KMS-11 (cell line): ENCODE data around the gene POLL.

Experiments used
- H2AFZ ChIP-seq: fragments of 200-600 bp; sonication (generic); 2 replicates; pipeline ENCODE4 v1.6.1; 2016; ENCODE audit warnings: antibody characterized with exemption, mixed run types, low read depth
- H3K27ac ChIP-seq: fragments of 200-600 bp; sonication (generic); 2 replicates; pipeline ENCODE4 v1.6.1; 2016; ENCODE audit warnings: mild to moderate bottlenecking, mixed run types
- H3K27me3 ChIP-seq: fragments of 200-600 bp; sonication (generic); 2 replicates; pipeline ENCODE4 v1.6.1; 2017; ENCODE audit warnings: mild to moderate bottlenecking, low read depth, mixed run types, moderate library complexity; ENCODE audit not compliant: insufficient read depth
- H3K36me3 ChIP-seq: fragments of 200-600 bp; sonication (generic); 2 replicates; pipeline ENCODE4 v1.6.1; 2017; ENCODE audit warnings: mild to moderate bottlenecking, mixed run types; ENCODE audit not compliant: insufficient read depth
- H3K4me1 ChIP-seq: fragments of 200-600 bp; sonication (generic); 2 replicates; pipeline ENCODE4 v1.6.1; 2016; ENCODE audit warnings: mild to moderate bottlenecking, low read depth, mixed run types; ENCODE audit not compliant: poor library complexity, severe bottlenecking
- H3K4me2 ChIP-seq: fragments of 200-600 bp; sonication (generic); 2 replicates; pipeline ENCODE4 v1.7.0; 2016; ENCODE audit warnings: mild to moderate bottlenecking, mixed run types
- H3K4me3 ChIP-seq: fragments of 200-600 bp; sonication (generic); IDR thresholded peaks from 2 replicates; pipeline ENCODE4 v1.6.1; 2017; ENCODE audit warnings: low read depth, low read length, mixed read lengths; ENCODE audit not compliant: insufficient read depth
- H3K79me2 ChIP-seq: fragments of 200-600 bp; sonication (generic); 2 replicates; pipeline ENCODE4 v1.6.1; 2016; ENCODE audit warnings: low read depth, mixed run types; ENCODE audit not compliant: insufficient read depth
- H3K9ac ChIP-seq: fragments of 200-600 bp; sonication (generic); 2 replicates; pipeline ENCODE4 v1.6.1; 2016; ENCODE audit warnings: mild to moderate bottlenecking, mixed run types
- H4K20me1 ChIP-seq: fragments of 200-600 bp; sonication (generic); 2 replicates; pipeline ENCODE4 v1.6.1; 2016; ENCODE audit warnings: mild to moderate bottlenecking, mixed run types; ENCODE audit not compliant: insufficient read depth
- CTCF ChIP-seq: fragments of 200-600 bp; sonication (generic); conservative IDR thresholded peaks from 2 replicates; pipeline ENCODE4 v1.6.1; 2017; ENCODE audit warnings: low read depth, mild to moderate bottlenecking, antibody characterized with exemption, low read length, moderate library complexity, mixed read lengths

POLL gene

GRCh38 chr10:101616415-101617101 lies 28.5 kb upstream of the POLL start:
- no peak overlapping the region for H3K9ac ChIP-seq
- TF ChIP-seq CTCF: no peak
- no peaks in the 10 kb centered on the region for H4K20me1 ChIP-seq
- H3K36me3 ChIP-seq: no peaks in the 10 kb centered on the region
- no peaks in the 10 kb centered on the region for H3K4me1 ChIP-seq
- H2AFZ ChIP-seq: no peak overlapping the region
- H3K79me2 ChIP-seq: no peaks in the 10 kb centered on the region
- no peak overlapping the region for H3K27ac ChIP-seq
- no peaks in the 10 kb centered on the region for H3K27me3 ChIP-seq
- no peak overlapping the region for H3K4me2 ChIP-seq
- no peak overlapping the region for H3K4me3 ChIP-seq

- H3K27ac ChIP-seq: no peak overlapping the region
- no peak overlapping the region for H3K4me3 ChIP-seq
- no peaks in the 10 kb centered on the region for H3K4me1 ChIP-seq
- no peaks in the 10 kb centered on the region for H3K79me2 ChIP-seq
- no peak overlapping the region for H3K4me2 ChIP-seq
- H4K20me1 ChIP-seq: no peaks in the 10 kb centered on the region
- no peaks in the 10 kb centered on the region for H3K36me3 ChIP-seq
- no peak overlapping the region for H2AFZ ChIP-seq
- H3K27me3 ChIP-seq: no peaks in the 10 kb centered on the region
- H3K9ac ChIP-seq: no peak overlapping the region
- no peak for TF ChIP-seq CTCF
Measured at GRCh38 chr10:101615525-101616116, 27.6 kb upstream of the POLL start.

- Histone ChIP-seq H4K20me1 (no peaks in the 10 kb centered on the region), H3K27ac (no peak overlapping the region), H3K9ac (no peak overlapping the region), H3K79me2 (no peaks in the 10 kb centered on the region), H2AFZ (no peak overlapping the region), H3K4me1 (no peaks in the 10 kb centered on the region), H3K4me2 (no peak overlapping the region), H3K27me3 (no peaks in the 10 kb centered on the region), H3K36me3 (no peaks in the 10 kb centered on the region), H3K4me3 (no peak overlapping the region)
- no peak for TF ChIP-seq CTCF
Measured at GRCh38 chr10:101614663-101615524, 26.8 kb upstream of the POLL start.

GRCh38 chr10:101613646-101614045 lies 25.6 kb upstream of the POLL start:
- Histone ChIP-seq H3K79me2 (no peaks in the 10 kb centered on the region), H4K20me1 (no peaks in the 10 kb centered on the region), H3K9ac (no peak overlapping the region)

More at GRCh38 chr10:101613646-101614045, 25.6 kb upstream of the POLL start:
- Histone ChIP-seq H3K27me3 (no peaks in the 10 kb centered on the region), H3K4me2 (no peak overlapping the region), H3K36me3 (no peaks in the 10 kb centered on the region), H3K4me1 (no peaks in the 10 kb centered on the region), H3K27ac (no peak overlapping the region), H2AFZ (no peak overlapping the region), H3K4me3 (no peak overlapping the region)
- no peak for TF ChIP-seq CTCF
